HepG2 (cell line): Measurements from ENCODE around the gene GYPC. TPM values are rescaled to one million over a fixed set of nuclear protein-coding genes. Genes with fewer than 3 reads are reported as not detected.

Experiments used
- ATAC-seq: fragments of 200-7000 bp; cut with Tn5 transposase; 3 replicates; pipeline ENCODE4 v1.9.1; 2020; ENCODE audit warnings: mild to moderate bottlenecking, moderate library complexity
- BruUV-seq: library from RNA; stranded (reverse); fragments of 400-500 nt; replicated peaks from 2 replicates; lab custom pipeline; 2021; lab: Mats Ljungman, UMichigan
- CTCF ChIA-PET: fragments of 300-600 bp; formaldehyde crosslinking; extraction: SDS; loops from one replicate; lab custom pipeline; 2021; ENCODE audit warnings: low total read pairs, inconsistent platforms, low intra/inter-chr PET ratio; lab: Yijun Ruan, JAX
- POLR2A ChIA-PET: fragments of 350-600 bp; sonication (Branson Sonifier 250); formaldehyde crosslinking; loops from one replicate; lab custom pipeline; 2020; ENCODE audit warnings: antibody characterized with exemption, inconsistent platforms; lab: Yijun Ruan, JAX
- DNase-seq: peaks from one replicate; pipeline ENCODE4 v3.0.0-alpha.2; 2015; ENCODE audit warnings: low spot score
- FAIRE-seq: peaks from 3 replicates; lab custom pipeline; 2011; peaks lifted over from hg19 to GRCh38; lab: Jason Lieb, UNC
- H2AFZ ChIP-seq: one replicate; pipeline ENCODE4 v1.6.1; 2011; ENCODE audit warnings: low read length, inconsistent platforms
- H3K27ac ChIP-seq: fragments of 300-600 bp; 3 replicates; pipeline ENCODE4 v1.8.0; 2011; ENCODE audit warnings: mixed run types, mild to moderate bottlenecking, mixed read lengths, low read length, inconsistent platforms; ENCODE audit not compliant: insufficient read depth; ENCODE audit errors: extremely low read length
- H3K27me3 ChIP-seq, 2 experiments: fragments of 200-600 bp in 1 of 2; 2 replicates in 1 of 2; 3 replicates in 1 of 2; pipeline versions ENCODE4 v1.6.0 to v1.8.0; 2011; ENCODE audit warnings: low read length in 2 of 2, mild to moderate bottlenecking in 2 of 2, moderate library complexity in 2 of 2, inconsistent platforms in 1 of 2; ENCODE audit not compliant: insufficient read depth in 2 of 2, control insufficient read depth in 1 of 2
- H3K36me3 ChIP-seq, 2 experiments: fragments of 200-600 bp in 1 of 2; replicated peaks in 1 of 2; 2 replicates in 1 of 2; 3 replicates in 1 of 2; pipeline versions ENCODE4 v1.5.1 to v1.8.0; 2011; ENCODE audit warnings: low read length in 2 of 2, inconsistent platforms in 1 of 2; ENCODE audit not compliant: insufficient read depth in 2 of 2, control insufficient read depth in 1 of 2
- H3K4me1 ChIP-seq: 2 replicates; pipeline ENCODE4 v1.5.1; 2012; ENCODE audit warnings: low read length, inconsistent platforms; ENCODE audit not compliant: insufficient read depth
- H3K4me2 ChIP-seq: 2 replicates; pipeline ENCODE4 v1.6.0; 2011; ENCODE audit warnings: low read depth, low read length, inconsistent platforms
- H3K4me3 ChIP-seq, 3 experiments: fragments of 200-600 bp in 1 of 3; sonication (generic), shearing (Covaris generic) in 1 of 3; replicated peaks in 1 of 3; 2 replicates each; pipeline ENCODE4 v1.5.1; 2011 to 2016; ENCODE audit warnings: low read length in 3 of 3, inconsistent platforms in 2 of 3, low read depth in 2 of 3, mild to moderate bottlenecking in 2 of 3, control low read depth in 1 of 3, mixed read lengths in 1 of 3; ENCODE audit not compliant: insufficient read depth in 1 of 3
- H3K79me2 ChIP-seq: one replicate; pipeline ENCODE4 v1.6.1; 2011; ENCODE audit warnings: low read length, inconsistent platforms; ENCODE audit not compliant: insufficient read depth
- H3K9ac ChIP-seq: 2 replicates; pipeline ENCODE4 v1.6.0; 2011; ENCODE audit warnings: mild to moderate bottlenecking, low read depth, low read length, inconsistent platforms; ENCODE audit not compliant: insufficient read depth
- H3K9me3 ChIP-seq: 2 replicates; pipeline ENCODE4 v1.5.1; 2012; ENCODE audit warnings: mild to moderate bottlenecking, low read length
- H4K20me1 ChIP-seq: 2 replicates; pipeline ENCODE4 v1.6.0; 2011; ENCODE audit warnings: inconsistent platforms, mild to moderate bottlenecking, low read length, moderate library complexity; ENCODE audit not compliant: insufficient read depth
- ARNT ChIP-seq: fragments of 450-650 bp; IDR thresholded peaks from 2 replicates; pipeline ENCODE4 v1.6.1; 2017
- KMT2B ChIP-seq: IDR thresholded peaks from 2 replicates; pipeline ENCODE4 v1.6.1; 2016; ENCODE audit warnings: missing genetic modification reagents, missing compliant biosample characterization
- ZBTB49 ChIP-seq: sonication (generic); formaldehyde crosslinking; IDR thresholded peaks from 2 replicates; pipeline ENCODE4 v1.4.0; 2020; ENCODE audit warnings: missing genetic modification reagents, borderline replicate concordance
- ZNF275 ChIP-seq: sonication (generic); formaldehyde crosslinking; IDR thresholded peaks from 2 replicates; pipeline ENCODE4 v1.8.0; 2022; ENCODE audit warnings: missing genetic modification reagents, mild to moderate bottlenecking, inconsistent platforms, borderline replicate concordance
- ZNF672 ChIP-seq: sonication (generic); formaldehyde crosslinking; IDR thresholded peaks from 2 replicates; pipeline ENCODE4 v1.8.1; 2022; ENCODE audit warnings: missing genetic modification reagents
- WGBS: methylation state at CpG from one replicate; pipeline ENCODE4 v1.1.6; 2017; ENCODE audit warnings: low lambda C conversion rate; 5-methylcytosine and 5-hydroxymethylcytosine counted together
- in situ Hi-C: cut with HindIII; loops from 2 replicates; pipeline ENCODE4 v1.10.0; 2017; ENCODE audit warnings: low pct_unique_long_range_greater_than_20kb; ENCODE audit not compliant: extremely low pct_ligation_motif_present
- intact Hi-C: fragments of 100-400 bp; cut with micrococcal nuclease; formaldehyde crosslinking; loops from one replicate; pipeline ENCODE4 v1.10.0; 2022; ENCODE audit not compliant: unreplicated experiment
- polyA plus RNA-seq, 8 experiments: library from polyadenylated mRNA; depleted of rRNA in 3 of 8; stranded (reverse) in 7 of 8; unstranded in 1 of 8; fragments of >200 nt; fragmentation: Illumina TruSeq in 4 of 8; extraction: Trizol in 4 of 8; gene quantifications; 2 replicates each; pipeline versions ENCODE4 v1.2.1 to v1.2.3, GENCODE V29; 2011 to 2016; ENCODE audit warnings: low read depth in 4 of 8, missing spikeins in 1 of 8, mixed read lengths in 1 of 8; ENCODE audit not compliant: insufficient read depth in 1 of 8
- total RNA-seq, 5 experiments: library from RNA; depleted of rRNA; stranded (reverse); fragments of >200 nt; fragmentation: Illumina TruSeq; extraction: Trizol; gene quantifications; 2 replicates each; pipeline ENCODE4 v1.2.3, GENCODE V29; 2016; ENCODE audit warnings: low read depth in 1 of 5
- TF ChIP-seq, protein P1 (sequence below): sonication (generic); formaldehyde crosslinking; IDR thresholded peaks from 2 replicates; pipeline ENCODE4 v1.5.1; 2020; ENCODE audit warnings: mild to moderate bottlenecking, missing genetic modification reagents, moderate library complexity

The GYPC gene
- total and polyA plus RNA-seq, 2 of the 13 experiments (the other 11 are each of a cell fraction or from before 2014, with no cell fraction given), result not detected

GRCh38 chr2:126655051-126655450, 907 bp upstream of the GYPC start:
- H3K36me3 ChIP-seq, result no peaks in the 10 kb centered on the region
- TF ChIP-seq ZNF672 (0 out of 2 replicates have a peak, but pooled peaks have one; percentile 6), ZBTB49 (CRISPR knock-in tag) (no peak)
- TF ChIP-seq, all 625 proteins: peak for 1
- intact Hi-C loops (no loop called here), in situ Hi-C loops (no loop called here)
- Histone ChIP-seq H2AFZ (no peak overlapping the region), H3K27ac (no peak overlapping the region), H3K4me1 (no peaks in the 10 kb centered on the region), H3K4me3 (no peak overlapping the region), H3K9ac (no peak overlapping the region), H3K9me3 (no peaks in the 10 kb centered on the region), H3K27me3 (peaks cover 4 to 52% of the 10 kb centered on the region in 2 experiments; a peak in 4 of 5 replicates), H4K20me1 (no peaks in the 10 kb centered on the region), H3K79me2 (no peaks in the 10 kb centered on the region), H3K4me2 (no peak overlapping the region)
- POLR2A ChIA-PET, result no interaction called here
- no peak for DNase-seq
- no peak for FAIRE-seq
- WGBS, result 64% methylated on average over 7 of the region's 7 CpGs
- no TSS peak for BruUV-seq
- CTCF ChIA-PET, result no interaction called here
- no peak for ATAC-seq

DNA sequence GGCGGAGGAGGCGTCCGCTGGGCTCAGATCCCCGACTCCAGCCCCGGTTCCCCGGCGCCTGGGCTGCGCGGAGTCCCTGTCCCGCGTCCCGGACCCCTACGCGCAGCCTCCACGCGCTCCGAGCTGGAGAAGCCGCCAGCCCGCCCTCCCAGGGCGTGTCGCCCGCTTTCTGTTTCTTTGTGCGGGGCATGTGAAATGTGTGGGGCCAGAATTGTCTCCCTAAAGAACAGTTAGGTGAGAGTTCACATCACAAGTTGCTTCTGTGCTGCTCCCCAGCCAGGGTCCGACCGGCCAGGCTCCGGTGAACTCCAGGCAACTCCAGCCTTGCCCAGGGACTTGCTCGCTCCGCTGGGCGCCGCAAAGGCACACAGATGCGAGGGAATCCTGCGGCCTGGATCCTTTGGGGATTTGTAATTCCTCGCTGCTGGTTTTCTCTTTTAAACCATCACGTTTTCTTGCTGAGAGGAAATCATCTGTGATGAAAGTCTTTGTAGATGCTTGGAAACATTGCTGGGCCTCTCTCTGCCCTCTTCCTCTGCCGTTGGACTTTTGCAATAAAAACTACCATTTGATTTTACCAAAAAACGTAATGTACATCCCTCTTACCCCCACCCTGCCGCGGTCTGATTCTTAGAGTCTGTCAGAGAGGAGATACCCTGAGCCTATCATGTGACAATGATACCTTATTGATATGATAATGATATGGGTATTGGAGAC, 631 bp downstream of the GYPC start:
- BruUV-seq, result no TSS peak
- DNase-seq, result no peak
- H3K79me2 ChIP-seq, result no peaks in the 10 kb centered on the region
- POLR2A ChIA-PET, result no interaction called here
- H3K27me3 ChIP-seq, result peaks cover 6 to 58% of the 10 kb centered on the region in 2 experiments
- CTCF ChIA-PET, result no interaction called here
- H2AFZ ChIP-seq, result no peak overlapping the region
- WGBS, result 42% methylated on average over 16 of the region's 38 CpGs
- H3K4me3 ChIP-seq, result no peak overlapping the region
- no peak for FAIRE-seq
- no peaks in the 10 kb centered on the region for H3K4me1 ChIP-seq
- 0 out of 2 replicates have a peak overlapping the region, but pooled peaks have one; percentile 10 for H3K4me2 ChIP-seq
- peak; percentile 59 for ATAC-seq
- no peaks in the 10 kb centered on the region for H3K36me3 ChIP-seq
- intact Hi-C loops, result no loop called here
- no peaks in the 10 kb centered on the region for H3K9me3 ChIP-seq
- H3K27ac ChIP-seq, result no peak overlapping the region
- no peaks in the 10 kb centered on the region for H4K20me1 ChIP-seq
- no peak overlapping the region for H3K9ac ChIP-seq
- in situ Hi-C loops, result no loop called here
- TF ChIP-seq ARNT (no peak), ZNF275 (CRISPR knock-in tag) (no peak), KMT2B (CRISPR knock-in tag) (no peak)
- TF ChIP-seq, protein P1, sequence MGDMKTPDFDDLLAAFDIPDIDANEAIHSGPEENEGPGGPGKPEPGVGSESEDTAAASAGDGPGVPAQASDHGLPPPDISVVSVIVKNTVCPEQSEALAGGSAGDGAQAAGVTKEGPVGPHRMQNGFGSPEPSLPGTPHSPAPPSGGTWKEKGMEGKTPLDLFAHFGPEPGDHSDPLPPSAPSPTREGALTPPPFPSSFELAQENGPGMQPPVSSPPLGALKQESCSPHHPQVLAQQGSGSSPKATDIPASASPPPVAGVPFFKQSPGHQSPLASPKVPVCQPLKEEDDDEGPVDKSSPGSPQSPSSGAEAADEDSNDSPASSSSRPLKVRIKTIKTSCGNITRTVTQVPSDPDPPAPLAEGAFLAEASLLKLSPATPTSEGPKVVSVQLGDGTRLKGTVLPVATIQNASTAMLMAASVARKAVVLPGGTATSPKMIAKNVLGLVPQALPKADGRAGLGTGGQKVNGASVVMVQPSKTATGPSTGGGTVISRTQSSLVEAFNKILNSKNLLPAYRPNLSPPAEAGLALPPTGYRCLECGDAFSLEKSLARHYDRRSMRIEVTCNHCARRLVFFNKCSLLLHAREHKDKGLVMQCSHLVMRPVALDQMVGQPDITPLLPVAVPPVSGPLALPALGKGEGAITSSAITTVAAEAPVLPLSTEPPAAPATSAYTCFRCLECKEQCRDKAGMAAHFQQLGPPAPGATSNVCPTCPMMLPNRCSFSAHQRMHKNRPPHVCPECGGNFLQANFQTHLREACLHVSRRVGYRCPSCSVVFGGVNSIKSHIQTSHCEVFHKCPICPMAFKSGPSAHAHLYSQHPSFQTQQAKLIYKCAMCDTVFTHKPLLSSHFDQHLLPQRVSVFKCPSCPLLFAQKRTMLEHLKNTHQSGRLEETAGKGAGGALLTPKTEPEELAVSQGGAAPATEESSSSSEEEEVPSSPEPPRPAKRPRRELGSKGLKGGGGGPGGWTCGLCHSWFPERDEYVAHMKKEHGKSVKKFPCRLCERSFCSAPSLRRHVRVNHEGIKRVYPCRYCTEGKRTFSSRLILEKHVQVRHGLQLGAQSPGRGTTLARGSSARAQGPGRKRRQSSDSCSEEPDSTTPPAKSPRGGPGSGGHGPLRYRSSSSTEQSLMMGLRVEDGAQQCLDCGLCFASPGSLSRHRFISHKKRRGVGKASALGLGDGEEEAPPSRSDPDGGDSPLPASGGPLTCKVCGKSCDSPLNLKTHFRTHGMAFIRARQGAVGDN (CRISPR knock-in tag), result no peak
